Stimulated activated CD4-positive, alpha-beta T cell treated with anti-CD3 and anti-CD28 coated beads, TNF-alpha, amount 100 ng/mL, for 48 hours (primary cell): ENCODE measurements around the gene RNF207.

Experiments
- DNase-seq, 3 donors: peaks; one replicate each; pipeline ENCODE4 v3.0.0-alpha.2; 2020; ENCODE audit warnings: low read depth in 3 of 3

The RNF207 gene

DNA sequence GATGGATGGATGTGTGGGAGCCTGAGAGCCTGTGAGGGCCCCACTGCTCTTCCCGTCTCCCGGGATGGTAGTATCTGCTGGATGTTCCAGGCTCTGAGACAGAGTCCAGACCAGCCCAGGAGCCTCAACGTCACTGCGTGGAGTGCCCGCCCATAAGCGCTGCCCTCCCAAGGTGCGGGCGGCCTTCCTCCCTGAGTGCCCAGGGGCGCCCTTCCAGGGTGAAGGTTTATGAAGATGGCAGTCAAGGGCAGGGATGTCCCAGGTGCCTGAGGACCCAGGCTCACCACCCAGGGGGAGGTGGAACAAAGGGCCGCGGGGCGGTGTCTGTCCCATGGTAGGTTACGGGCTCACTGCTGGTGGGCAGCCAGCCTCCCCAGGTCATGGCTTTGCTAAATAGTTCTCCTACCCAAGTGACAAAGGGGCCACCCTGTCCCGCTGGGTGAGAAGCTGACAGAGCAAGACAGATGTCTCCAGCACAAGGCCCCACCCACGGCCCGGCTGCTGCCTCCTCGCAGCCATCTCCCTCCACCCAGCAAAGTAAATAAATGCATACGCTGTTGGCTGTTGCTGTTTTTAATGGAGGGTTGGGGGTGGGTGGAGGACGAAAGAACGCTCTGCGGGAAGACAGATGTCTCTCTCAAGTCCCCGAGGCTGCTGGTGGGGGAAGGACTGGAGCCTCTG is 63.9 kb downstream of the RNF207 start:
- DNase-seq: no peak

DNA sequence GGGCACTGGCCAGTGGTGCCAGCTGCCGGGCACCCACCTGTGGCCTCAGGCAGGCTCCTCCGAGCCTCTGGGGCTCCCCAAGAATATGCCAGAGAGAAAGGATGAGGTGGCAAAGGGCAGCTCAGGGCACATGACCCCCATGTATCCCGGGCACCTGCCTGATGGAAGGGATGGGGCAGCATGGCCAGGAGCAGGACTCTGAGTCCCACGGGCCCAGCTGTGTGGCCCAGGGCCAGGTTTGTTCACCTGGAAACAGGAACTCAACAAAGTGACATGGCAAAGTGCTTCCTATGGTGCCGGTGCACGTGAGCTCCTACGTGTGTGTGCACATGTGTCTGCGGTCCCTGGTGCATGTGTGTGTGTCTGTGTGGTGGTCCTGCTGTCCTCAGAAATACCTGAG is 64.5 kb downstream of the RNF207 start:
- DNase-seq: no peak
